Measurements from ENCODE around the gene FGFR2. TPM values are rescaled to one million over a fixed set of nuclear protein-coding genes. Genes with fewer than 3 reads are reported as not detected.

Gene FGFR2
- total and polyA plus RNA-seq, 2 experiments from 2014 or later = 41.3 to 90.4 TPM

GRCh38 chr10:121530481-121531075 is 67.7 kb downstream of the FGFR2 start:
- Histone ChIP-seq H3K9me2 (replicated peaks; ENCODE audit: insufficient read depth) (no peaks in the 10 kb centered on the region), H3K4me1 (ENCODE audit: insufficient read depth) (peaks cover 29% of the 10 kb centered on the region), H3K79me2 (peaks cover 86% of the 10 kb centered on the region), H3K27me3 (no peaks in the 10 kb centered on the region), H3K4me3 (no peak overlapping the region), H3K27ac (no peak overlapping the region), H2AFZ (no peak overlapping the region), H4K20me1 (ENCODE audit: insufficient read depth, poor library complexity, severe bottlenecking) (peaks cover 3% of the 10 kb centered on the region), H3K36me3 (replicated peaks; ENCODE audit: insufficient read depth, low read depth) (no peaks in the 10 kb centered on the region), H3K4me2 (no peak overlapping the region), H3K9me3 (ENCODE audit: low read depth) (no peaks in the 10 kb centered on the region)
- no peak for DNase-seq (ENCODE audit: low spot score)
- TF ChIP-seq EZH2phosphoT487 (IDR thresholded peaks at IDR 0.05; ENCODE audit: low read depth, severe bottlenecking, unreplicated experiment) = no peak
- WGBS (ENCODE audit: low lambda C conversion rate, missing lambda C conversion rate) = 90% methylated on average over 7 of the region's 7 CpGs

GRCh38 chr10:121527690-121528089 is 70.6 kb downstream of the FGFR2 start:
- Histone ChIP-seq H3K9me3 (ENCODE audit: low read depth) (no peaks in the 10 kb centered on the region), H3K4me1 (ENCODE audit: insufficient read depth) (peaks cover 57% of the 10 kb centered on the region), H2AFZ (no peak overlapping the region), H3K79me2 (peaks cover 60% of the 10 kb centered on the region), H3K4me3 (no peak overlapping the region), H3K36me3 (replicated peaks; ENCODE audit: insufficient read depth, low read depth) (no peaks in the 10 kb centered on the region), H3K27me3 (no peaks in the 10 kb centered on the region), H3K4me2 (no peak overlapping the region), H4K20me1 (ENCODE audit: insufficient read depth, poor library complexity, severe bottlenecking) (no peaks in the 10 kb centered on the region), H3K27ac (peak overlapping the region; percentile 91), H3K9me2 (replicated peaks; ENCODE audit: insufficient read depth) (no peaks in the 10 kb centered on the region)
- TF ChIP-seq EZH2 (IDR thresholded peaks at IDR 0.05; ENCODE audit: borderline replicate concordance) = no peak
- DNase-seq (ENCODE audit: low spot score) = peak; percentile 85
- 5% methylated on average over 6 of the region's 6 CpGs for WGBS (ENCODE audit: low lambda C conversion rate, missing lambda C conversion rate)

GRCh38 chr10:121526801-121527221 is 71.4 kb downstream of the FGFR2 start:
- H3K27ac ChIP-seq = peak overlapping the region; percentile 91
- H3K27me3 ChIP-seq = no peaks in the 10 kb centered on the region
- no peaks in the 10 kb centered on the region for H3K36me3 ChIP-seq (replicated peaks; ENCODE audit: insufficient read depth, low read depth)
- DNase-seq (ENCODE audit: low spot score) = no peak
- peaks cover 60% of the 10 kb centered on the region for H3K79me2 ChIP-seq
- H2AFZ ChIP-seq = no peak overlapping the region
- H3K4me2 ChIP-seq = no peak overlapping the region
- H3K9me2 ChIP-seq (replicated peaks; ENCODE audit: insufficient read depth) = no peaks in the 10 kb centered on the region
- no peak for TF ChIP-seq EZH2 (IDR thresholded peaks at IDR 0.05; ENCODE audit: borderline replicate concordance)
- no peak for TF ChIP-seq CTCF (IDR thresholded peaks at IDR 0.05; ENCODE audit: poor library complexity)
- no peak for TF ChIP-seq EZH2phosphoT487 (IDR thresholded peaks at IDR 0.05; ENCODE audit: low read depth, severe bottlenecking, unreplicated experiment)
- no peaks in the 10 kb centered on the region for H3K9me3 ChIP-seq (ENCODE audit: low read depth)
- peaks cover 62% of the 10 kb centered on the region for H3K4me1 ChIP-seq (ENCODE audit: insufficient read depth)
- no peak overlapping the region for H3K4me3 ChIP-seq
- WGBS (ENCODE audit: low lambda C conversion rate, missing lambda C conversion rate) = 85% methylated on average over 8 of the region's 8 CpGs
- no peaks in the 10 kb centered on the region for H4K20me1 ChIP-seq (ENCODE audit: insufficient read depth, poor library complexity, severe bottlenecking)

GRCh38 chr10:121526135-121526790 is 72.0 kb downstream of the FGFR2 start:
- Histone ChIP-seq H3K36me3 (replicated peaks; ENCODE audit: insufficient read depth, low read depth) (no peaks in the 10 kb centered on the region), H3K27ac (peak overlapping the region; percentile 91), H3K4me3 (no peak overlapping the region), H3K4me1 (ENCODE audit: insufficient read depth) (peaks cover 62% of the 10 kb centered on the region), H3K4me2 (peak overlapping the region; percentile 32), H2AFZ (no peak overlapping the region), H3K9me2 (replicated peaks; ENCODE audit: insufficient read depth) (no peaks in the 10 kb centered on the region), H3K9me3 (ENCODE audit: low read depth) (no peaks in the 10 kb centered on the region), H3K79me2 (peaks cover 60% of the 10 kb centered on the region), H3K27me3 (no peaks in the 10 kb centered on the region), H4K20me1 (ENCODE audit: insufficient read depth, poor library complexity, severe bottlenecking) (no peaks in the 10 kb centered on the region)
- DNase-seq (ENCODE audit: low spot score) = no peak
- TF ChIP-seq CTCF (IDR thresholded peaks at IDR 0.05; ENCODE audit: poor library complexity) (no peak), EZH2 (IDR thresholded peaks at IDR 0.05; ENCODE audit: borderline replicate concordance) (no peak), EZH2phosphoT487 (IDR thresholded peaks at IDR 0.05; ENCODE audit: low read depth, severe bottlenecking, unreplicated experiment) (no peak)
- 90% methylated on average over 11 of the region's 11 CpGs for WGBS (ENCODE audit: low lambda C conversion rate, missing lambda C conversion rate)
